HepG2 (cell line): Measurements from ENCODE around the gene SUCLA2. TPM values are rescaled to one million over a fixed set of nuclear protein-coding genes. Genes with fewer than 3 reads are reported as not detected.

Experiments
- ARID5B ChIP-seq: IDR thresholded peaks from 2 replicates; pipeline ENCODE4 v1.4.0; 2020; ENCODE audit warnings: mild to moderate bottlenecking, missing genetic modification reagents
- CBX2 ChIP-seq, 2 experiments: fragments of 200-600 bp in 1 of 2; sonication (generic); formaldehyde crosslinking in 1 of 2; IDR thresholded peaks; 2 replicates each; pipeline versions ENCODE4 v1.7.0 to v1.8.1; 2018 to 2022; ENCODE audit warnings: low read depth in 2 of 2, low read length in 1 of 2, mild to moderate bottlenecking in 1 of 2, missing genetic modification reagents in 1 of 2
- DRAP1 ChIP-seq: IDR thresholded peaks from 2 replicates; pipeline ENCODE4 v1.6.1; 2016; ENCODE audit warnings: missing genetic modification reagents, missing compliant biosample characterization
- FOXC1 ChIP-seq: sonication (generic); formaldehyde crosslinking; IDR thresholded peaks from 2 replicates; pipeline ENCODE4 v1.8.0; 2022; ENCODE audit warnings: mild to moderate bottlenecking, missing genetic modification reagents, borderline replicate concordance
- FOXP1 ChIP-seq, 2 experiments: fragments of 450-650 bp in 1 of 2; IDR thresholded peaks; 2 replicates each; pipeline ENCODE4 v1.6.1; 2017 to 2018; ENCODE audit warnings: antibody characterized with exemption in 1 of 2
- HBP1 ChIP-seq: IDR thresholded peaks from 2 replicates; pipeline ENCODE4 v1.6.1; 2016; ENCODE audit warnings: low read depth, control low read depth
- HMGXB3 ChIP-seq: sonication (generic); formaldehyde crosslinking; IDR thresholded peaks from 2 replicates; pipeline ENCODE4 v1.4.0; 2020; ENCODE audit warnings: missing genetic modification reagents, borderline replicate concordance
- HNF1A ChIP-seq, 2 experiments: sonication (generic) in 1 of 2; formaldehyde crosslinking in 1 of 2; IDR thresholded peaks; 2 replicates each; pipeline versions ENCODE4 v1.4.0 to v1.6.1; 2016 to 2020; ENCODE audit warnings: borderline replicate concordance in 1 of 2, low read depth in 1 of 2, mild to moderate bottlenecking in 1 of 2, missing genetic modification reagents in 1 of 2
- SUZ12 ChIP-seq: fragments of 150-350 bp; IDR thresholded peaks from 2 replicates; pipeline ENCODE4 v1.6.1; 2014; ENCODE audit warnings: low read depth, low read length
- YEATS4 ChIP-seq: sonication (generic); formaldehyde crosslinking; IDR thresholded peaks from 2 replicates; pipeline ENCODE4 v1.4.0; 2020; ENCODE audit warnings: missing genetic modification reagents, borderline replicate concordance
- ZNF232 ChIP-seq: sonication (generic); formaldehyde crosslinking; IDR thresholded peaks from 2 replicates; pipeline ENCODE4 v1.4.0; 2020; ENCODE audit warnings: missing genetic modification reagents, borderline replicate concordance
- ZNF773 ChIP-seq: sonication (generic); formaldehyde crosslinking; IDR thresholded peaks from 2 replicates; pipeline ENCODE4 v1.4.0; 2020; ENCODE audit warnings: missing genetic modification reagents, borderline replicate concordance
- polyA plus RNA-seq, 8 experiments: library from polyadenylated mRNA; depleted of rRNA in 3 of 8; stranded (reverse) in 7 of 8; unstranded in 1 of 8; fragments of >200 nt; fragmentation: Illumina TruSeq in 4 of 8; extraction: Trizol in 4 of 8; gene quantifications; 2 replicates each; pipeline versions ENCODE4 v1.2.1 to v1.2.3, GENCODE V29; 2011 to 2016; ENCODE audit warnings: low read depth in 4 of 8, missing spikeins in 1 of 8, mixed read lengths in 1 of 8; ENCODE audit not compliant: insufficient read depth in 1 of 8
- total RNA-seq, 5 experiments: library from RNA; depleted of rRNA; stranded (reverse); fragments of >200 nt; fragmentation: Illumina TruSeq; extraction: Trizol; gene quantifications; 2 replicates each; pipeline ENCODE4 v1.2.3, GENCODE V29; 2016; ENCODE audit warnings: low read depth in 1 of 5

Gene SUCLA2
- total and polyA plus RNA-seq, 2 of the 13 experiments (the other 11 are each of a cell fraction or from before 2014, with no cell fraction given) = 28.4 to 77.1 TPM

GRCh38 chr13:48001114-48001881, at the start of gene SUCLA2 (continued):
- TF ChIP-seq HNF1A (IDR thresholded peaks at IDR 0.05; ENCODE audit: low read depth) (no peak), HNF1A (CRISPR knock-in tag; IDR thresholded peaks at IDR 0.05; ENCODE audit: borderline replicate concordance) (peak; percentile 44; the same call in 1 of the 2 replicates), CBX2 (IDR thresholded peaks at IDR 0.05; ENCODE audit: low read depth, low read length) (no peak), CBX2 (CRISPR knock-in tag; IDR thresholded peaks at IDR 0.05; ENCODE audit: low read depth) (no peak), ARID5B (CRISPR knock-in tag) (peak; percentile 72), FOXC1 (CRISPR knock-in tag) (peak; percentile 96), YEATS4 (CRISPR knock-in tag) (peak; percentile 63; the same call in 1 of the 2 replicates), ZNF773 (CRISPR knock-in tag) (no peak), FOXP1 (IDR thresholded peaks at IDR 0.05) (no peak), FOXP1 (CRISPR knock-in tag; IDR thresholded peaks at IDR 0.05) (no peak), ZNF232 (CRISPR knock-in tag) (no peak), HBP1 (CRISPR knock-in tag) (no peak), HMGXB3 (CRISPR knock-in tag) (peak; percentile 20; the same call in 1 of the 2 replicates), SUZ12 (no peak), DRAP1 (peak; percentile 59)
